ENCODE data around the gene SMAD4. TPM values are rescaled to one million over a fixed set of nuclear protein-coding genes. Genes with fewer than 3 reads are reported as not detected.

The SMAD4 gene
- polyA plus RNA-seq, 1 experiment = 85.8 TPM

- DNase-seq (ENCODE audit: low read depth) = no peak
- CTCF ChIA-PET = interaction anchor here (1.1 to 4.5 kb wide), 2 partner anchors 19 to 213 kb away, joined by 4 to 21 read pairs; no protein-coding TSS in a partner anchor
- peak overlapping the region; percentile 51 for H3K4me3 ChIP-seq (ENCODE audit: low read depth, low read length)
- no peak for TF ChIP-seq CTCF (IDR thresholded peaks at IDR 0.05; ENCODE audit: insufficient read depth, low read depth, low read length)
- H3K36me3 ChIP-seq (ENCODE audit: control insufficient read depth, insufficient read depth, low read length) = peaks cover 1% of the 10 kb centered on the region; the same call in 1 of the 2 replicates
- no peaks in the 10 kb centered on the region for H3K27me3 ChIP-seq (ENCODE audit: control insufficient read depth, insufficient read depth, low read length)
- POLR2A ChIA-PET = no interaction called here
These were observed 2.2 kb downstream of the SMAD4 start for GRCh38 chr18:51032193-51032592.

DNA sequence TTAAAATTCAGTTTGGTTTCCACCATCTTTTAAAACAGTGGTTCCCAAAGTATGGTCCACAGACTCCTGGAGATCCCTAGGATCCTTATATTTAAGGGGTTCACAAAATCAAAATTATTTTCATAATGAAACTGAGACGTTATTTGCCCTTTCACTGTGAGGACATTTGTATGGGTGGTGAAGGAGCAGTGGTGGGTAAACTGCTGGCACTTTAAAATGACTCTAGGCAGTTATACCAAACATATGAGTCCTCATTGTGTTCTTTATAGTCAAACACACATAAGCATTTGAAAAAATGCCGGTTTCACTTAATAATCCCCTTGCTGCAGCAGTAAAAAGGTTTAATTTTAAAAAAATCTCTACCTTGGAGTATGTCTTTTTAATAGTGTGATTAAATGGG is 7.2 kb downstream of the SMAD4 start:
- ChIA-PET POLR2A (no interaction called here), CTCF (interaction anchor here (2.2 to 3.6 kb wide), 2 partner anchors 8 to 14 kb away, joined by 6 to 24 read pairs; no protein-coding TSS in a partner anchor)
- Histone ChIP-seq H3K4me3 (ENCODE audit: low read depth, low read length) (no peak overlapping the region), H3K27me3 (ENCODE audit: control insufficient read depth, insufficient read depth, low read length) (no peaks in the 10 kb centered on the region), H3K36me3 (ENCODE audit: control insufficient read depth, insufficient read depth, low read length) (0 out of 2 replicates have a peak, but pooled peaks cover 1% of the 10 kb centered on the region)
- no peak for TF ChIP-seq CTCF (IDR thresholded peaks at IDR 0.05; ENCODE audit: insufficient read depth, low read depth, low read length)
- no peak for DNase-seq (ENCODE audit: low read depth)

DNA sequence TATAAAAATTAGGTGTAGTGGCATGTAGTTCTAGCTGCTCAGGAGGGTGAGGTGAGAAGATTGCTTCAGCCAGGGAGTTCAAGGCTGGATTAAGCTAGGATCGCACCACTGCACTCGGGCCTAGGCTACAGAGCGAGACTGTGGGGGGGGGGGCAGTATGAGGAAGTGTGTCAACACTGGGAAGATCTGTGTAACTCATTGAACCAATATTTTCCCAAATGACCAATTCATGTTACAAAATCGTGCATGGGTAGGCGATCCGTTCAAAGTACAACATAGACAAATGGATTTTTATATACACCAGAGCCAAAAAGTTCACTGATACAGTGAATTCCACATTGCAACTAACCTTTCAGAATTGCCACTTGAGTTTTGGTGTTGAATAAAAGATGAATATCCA is 8.1 kb downstream of the SMAD4 start:
- Histone ChIP-seq H3K4me3 (ENCODE audit: low read depth, low read length) (no peak overlapping the region), H3K27me3 (ENCODE audit: control insufficient read depth, insufficient read depth, low read length) (no peaks in the 10 kb centered on the region), H3K36me3 (ENCODE audit: control insufficient read depth, insufficient read depth, low read length) (0 out of 2 replicates have a peak, but pooled peaks cover 1% of the 10 kb centered on the region)
- no peak for TF ChIP-seq CTCF (IDR thresholded peaks at IDR 0.05; ENCODE audit: insufficient read depth, low read depth, low read length)
- no peak for DNase-seq (ENCODE audit: low read depth)
- ChIA-PET CTCF (interaction anchor here (1.1 to 3.6 kb wide), 2 partner anchors 13 to 63 kb away, joined by 3 to 24 read pairs; no protein-coding TSS in a partner anchor), POLR2A (no interaction called here)

DNA sequence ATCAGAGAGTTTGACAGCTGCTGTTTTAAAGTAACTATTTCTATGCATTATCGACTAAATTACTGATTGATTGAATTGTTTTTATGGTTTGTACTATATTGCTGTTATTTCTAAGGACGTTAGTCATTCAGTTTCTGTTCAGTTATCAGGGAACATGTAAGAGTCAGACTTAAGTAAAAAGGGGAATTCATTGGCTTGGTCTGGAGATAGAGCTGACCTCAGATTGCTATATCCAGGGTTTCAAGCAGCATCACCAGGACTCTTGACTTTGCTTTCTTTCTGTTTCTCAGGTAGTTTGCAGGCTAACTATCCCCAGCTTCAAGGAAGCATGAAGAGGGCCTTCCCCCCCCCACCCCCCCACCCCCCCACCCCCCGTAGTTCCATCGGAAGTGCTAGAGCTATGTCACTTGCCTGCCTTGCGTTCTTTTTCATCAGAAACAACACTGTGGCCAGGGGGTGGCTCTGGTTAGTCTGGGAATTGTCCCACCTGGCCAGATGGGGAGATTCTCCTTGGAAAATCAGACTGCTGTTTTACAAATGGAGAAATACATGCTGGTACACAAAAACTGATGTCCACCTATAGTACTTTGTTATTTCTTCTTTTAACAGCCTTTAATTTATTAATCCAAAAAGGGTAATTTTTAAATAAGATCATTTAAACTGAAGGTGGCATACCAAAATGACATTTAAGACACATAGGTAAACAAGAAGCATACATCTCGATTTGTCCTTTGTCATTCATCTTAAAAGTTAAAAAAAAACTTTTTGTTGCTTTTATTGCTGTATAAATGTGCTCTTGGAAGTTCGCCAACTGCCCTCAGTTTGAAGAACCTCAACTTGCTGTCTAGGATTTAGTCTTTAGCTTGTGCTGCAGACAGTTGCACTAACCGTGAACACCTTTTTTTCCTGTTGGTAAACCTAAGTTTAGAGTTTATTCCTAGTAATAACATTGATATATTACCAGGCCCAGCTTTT is 9.4 kb downstream of the SMAD4 start:
- Histone ChIP-seq H3K27me3 (ENCODE audit: control insufficient read depth, insufficient read depth, low read length) (no peaks in the 10 kb centered on the region), H3K36me3 (ENCODE audit: control insufficient read depth, insufficient read depth, low read length) (0 out of 2 replicates have a peak, but pooled peaks cover 1% of the 10 kb centered on the region), H3K4me3 (ENCODE audit: low read depth, low read length) (no peak overlapping the region)
- ChIA-PET CTCF (interaction anchor here (0.6 to 3.6 kb wide), 3 partner anchors 11 to 64 kb away, joined by 3 to 24 read pairs (median 3); no protein-coding TSS in a partner anchor), POLR2A (no interaction called here)
- DNase-seq (ENCODE audit: low read depth) = no peak
- TF ChIP-seq CTCF (IDR thresholded peaks at IDR 0.05; ENCODE audit: insufficient read depth, low read depth, low read length) = no peak

DNA sequence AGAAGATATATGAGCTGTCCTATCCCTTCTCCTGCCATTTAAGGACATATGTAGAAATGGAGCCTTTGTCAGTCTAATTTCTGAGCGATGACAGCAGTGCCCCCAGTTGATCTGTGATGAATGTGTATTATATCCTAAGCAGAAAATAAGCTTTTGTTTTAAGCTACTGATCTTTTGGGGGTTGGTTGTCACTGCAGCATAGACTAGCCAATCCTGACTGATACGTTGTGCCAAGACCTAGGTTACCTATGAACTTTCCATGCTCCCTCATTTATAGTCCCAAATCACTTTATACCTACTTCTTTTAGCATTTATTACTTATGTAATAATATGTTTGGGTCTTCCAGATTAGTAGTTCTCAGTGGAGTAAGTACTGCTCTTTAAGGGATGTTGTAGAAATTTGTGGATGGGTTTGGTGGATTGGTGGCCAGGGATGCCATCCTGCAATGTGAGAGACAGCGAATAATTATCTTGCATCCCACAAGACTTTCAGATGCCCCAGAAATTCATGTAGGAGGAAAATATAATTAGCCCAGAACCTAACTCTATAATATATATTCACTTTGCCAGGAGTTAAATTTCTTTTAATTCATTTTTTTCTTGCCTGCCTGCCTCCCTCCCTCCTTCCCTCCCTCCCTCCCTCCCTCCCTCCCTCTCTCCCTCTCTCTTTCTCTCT is 11.8 kb downstream of the SMAD4 start:
- CTCF ChIA-PET = interaction anchor here (1.6 to 2.0 kb wide), 2 partner anchors 9 to 10 kb away, joined by 6 to 10 read pairs; no protein-coding TSS in a partner anchor
- POLR2A ChIA-PET = no interaction called here
- Histone ChIP-seq H3K4me3 (ENCODE audit: low read depth, low read length) (no peak overlapping the region), H3K36me3 (ENCODE audit: control insufficient read depth, insufficient read depth, low read length) (no peaks in the 10 kb centered on the region), H3K27me3 (ENCODE audit: control insufficient read depth, insufficient read depth, low read length) (no peaks in the 10 kb centered on the region)
- TF ChIP-seq CTCF (IDR thresholded peaks at IDR 0.05; ENCODE audit: insufficient read depth, low read depth, low read length) = no peak
- no peak for DNase-seq (ENCODE audit: low read depth)
